HG03354 (cell line): ENCODE measurements around the gene BAX.

Experiments
- ATAC-seq: cut with Tn5 transposase; IDR thresholded peaks from one replicate; pipeline ENCODE4 v1.9.1; 2021; ENCODE audit warnings: mild to moderate bottlenecking; ENCODE audit not compliant: unreplicated experiment, poor library complexity, severe bottlenecking

BAX gene

GRCh38 chr19:48999481-49000325 lies 45.0 kb downstream of the BAX start:
- ATAC-seq = no peak

GRCh38 chr19:49004133-49004532 lies 49.5 kb downstream of the BAX start:
- ATAC-seq = no peak

DNA sequence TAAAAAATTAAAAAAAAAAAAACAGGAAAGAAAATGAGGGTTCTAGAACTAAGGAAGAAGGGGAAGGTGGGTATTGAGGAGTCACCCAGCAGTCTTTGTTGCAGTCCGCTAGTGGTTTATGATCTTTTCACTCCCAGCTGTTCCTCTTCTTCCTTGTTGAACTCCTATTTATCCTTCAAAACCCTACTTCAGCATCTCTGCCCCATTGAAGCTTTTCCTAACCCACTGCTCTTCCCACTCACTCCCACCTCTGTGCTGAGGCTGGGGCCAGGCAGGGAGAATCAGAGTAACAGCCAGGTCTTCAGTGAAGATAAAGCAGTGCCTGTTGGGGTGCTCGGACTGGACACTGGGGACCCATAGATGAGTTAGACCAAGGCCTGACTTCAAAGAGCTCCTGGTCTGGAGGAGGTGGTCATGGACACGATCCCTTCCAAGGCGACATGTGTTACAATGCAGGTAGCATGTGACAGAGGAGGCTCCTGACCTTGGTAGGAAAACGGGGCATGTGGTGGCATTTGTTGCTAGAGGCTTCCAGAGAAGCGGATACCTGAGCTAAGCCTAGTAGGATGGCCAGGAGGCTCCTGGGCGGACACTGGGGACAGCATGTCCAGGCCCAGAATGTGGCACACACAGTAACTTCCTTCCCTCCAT lies 50.4 kb downstream of the BAX start:
- ATAC-seq = no peak

GRCh38 chr19:49006905-49007304 lies 52.2 kb downstream of the BAX start:
- ATAC-seq = no peak

- ATAC-seq = no peak
Observed at GRCh38 chr19:49009828-49010227, 55.2 kb downstream of the BAX start.

DNA sequence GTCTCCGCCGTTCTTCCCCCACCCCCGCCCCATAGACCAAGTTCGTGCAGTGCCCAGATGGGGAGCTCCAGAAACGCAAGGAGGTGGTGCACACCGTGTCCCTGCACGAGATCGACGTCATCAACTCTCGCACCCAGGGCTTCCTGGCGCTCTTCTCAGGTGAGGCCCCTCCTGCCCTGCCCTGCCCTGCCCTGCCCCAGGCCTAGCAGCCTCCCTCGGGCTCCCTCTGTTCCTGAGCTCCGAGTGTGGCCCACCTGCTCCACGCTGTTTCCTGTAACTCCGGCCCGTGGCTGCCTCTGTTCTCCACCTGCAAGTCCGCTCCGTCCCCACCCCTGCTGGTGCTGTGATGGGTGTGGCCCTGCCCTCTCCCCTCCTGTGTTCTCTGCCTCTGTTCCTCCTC lies 55.8 kb downstream of the BAX start:
- ATAC-seq = no peak

GRCh38 chr19:49011194-49011593 lies 56.5 kb downstream of the BAX start:
- no peak for ATAC-seq
